Activated T-cell treated with anti-CD3 and anti-CD28 coated beads, Interleukin-2, amount 50 U/mL, for 4 hours (primary cell): ENCODE data around the gene ST3GAL3. TPM values are rescaled to one million over a fixed set of nuclear protein-coding genes. Genes with fewer than 3 reads are reported as not detected.

Experiments used
- ATAC-seq, 2 donors: fragments of 200-7000 bp; cut with Tn5 transposase; one replicate each; pipeline ENCODE4 v1.10.0; 2021
- DNase-seq: peaks from one replicate; pipeline ENCODE4 v3.0.0-alpha.2; 2020
- H3K27me3 Mint-ChIP-seq: one replicate; pipeline ENCODE4 v1.8.0; 2021; ENCODE audit warnings: low read depth, mixed read lengths
- H3K36me3 Mint-ChIP-seq: one replicate; pipeline ENCODE4 v1.8.0; 2022; ENCODE audit warnings: mixed read lengths; ENCODE audit not compliant: insufficient read depth
- H3K4me1 Mint-ChIP-seq: one replicate; pipeline ENCODE4 v1.8.0; 2021; ENCODE audit warnings: low read depth, mixed read lengths
- H3K4me3 Mint-ChIP-seq: one replicate; pipeline ENCODE4 v1.8.0; 2021; ENCODE audit warnings: mild to moderate bottlenecking, moderate library complexity, mixed read lengths
- H3K9me3 Mint-ChIP-seq: one replicate; pipeline ENCODE4 v1.8.0; 2021; ENCODE audit warnings: mixed read lengths
- total RNA-seq, 3 donors: library from RNA; stranded (reverse); gene quantifications; one replicate each; pipeline ENCODE4 v1.2.1, GENCODE V29; 2021

Gene ST3GAL3
- total RNA-seq, 3 donors from 2014 or later: 5.7 to 6.6 (median 6.3) TPM

DNA sequence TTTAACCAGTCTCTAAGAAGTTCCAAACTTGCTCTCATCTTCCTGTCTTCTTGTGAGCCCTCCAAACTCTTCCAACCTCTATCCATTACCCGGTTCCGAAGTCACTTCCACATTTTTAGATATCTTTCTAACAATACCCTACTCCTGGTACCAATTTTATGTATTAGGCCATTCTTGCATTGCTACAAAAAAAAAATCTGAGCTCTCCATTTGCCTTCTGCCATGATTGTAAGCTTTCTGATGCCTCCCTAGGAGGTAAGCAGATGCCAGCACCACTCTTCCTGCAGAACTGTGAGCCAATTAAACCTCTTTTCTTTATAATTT, 134.8 kb downstream of the ST3GAL3 start:
- Mint-ChIP-seq H3K4me3 (no peak overlapping the region), H3K27me3 (no peaks in the 10 kb centered on the region), H3K4me1 (peaks cover under 1% of the 10 kb centered on the region), H3K9me3 (peaks cover 10% of the 10 kb centered on the region), H3K36me3 (peaks cover 46% of the 10 kb centered on the region)
- DNase-seq (no peak), ATAC-seq (no peak)

DNA sequence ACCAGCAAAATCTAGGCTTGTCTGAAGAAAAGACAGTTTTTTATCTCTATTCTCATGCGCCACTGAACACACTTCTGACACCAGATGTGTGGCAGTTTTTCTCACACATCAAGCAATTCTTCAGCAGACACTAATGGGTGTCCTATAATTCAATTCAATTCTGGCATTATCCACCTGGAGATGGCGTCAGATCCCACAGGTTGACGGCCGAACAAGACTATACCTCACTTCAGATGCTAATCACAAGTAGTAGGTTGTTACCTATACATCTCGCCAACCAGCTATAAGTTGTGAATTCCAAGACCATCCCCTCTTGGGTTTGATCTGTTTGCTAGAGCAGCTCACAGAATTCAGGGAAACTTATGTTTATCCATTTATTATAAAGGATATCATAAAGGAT, 136.3 kb downstream of the ST3GAL3 start:
- Mint-ChIP-seq H3K9me3 (peaks cover 10% of the 10 kb centered on the region), H3K4me3 (no peak overlapping the region), H3K4me1 (peaks cover 2% of the 10 kb centered on the region), H3K36me3 (peaks cover 41% of the 10 kb centered on the region), H3K27me3 (no peaks in the 10 kb centered on the region)
- ATAC-seq: no peak
- DNase-seq: no peak

DNA sequence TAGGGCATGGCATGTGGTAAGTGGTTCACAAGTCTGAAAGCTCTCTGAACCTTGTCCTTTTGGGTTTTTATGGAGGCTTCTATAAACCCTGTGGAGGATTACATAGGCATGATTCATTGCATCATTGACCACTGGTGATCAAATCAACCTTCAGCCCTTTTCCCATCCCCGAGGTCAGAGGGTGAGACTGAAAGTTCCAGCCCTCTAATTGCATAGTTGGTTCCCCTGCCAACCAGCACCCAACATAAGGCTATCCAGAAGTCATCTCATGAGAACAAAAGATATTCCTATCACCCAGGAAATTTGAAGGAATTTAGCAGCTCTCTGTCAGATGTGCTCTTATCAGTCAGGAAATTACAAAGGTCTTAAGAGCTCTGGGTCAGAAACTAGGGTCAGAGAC, 136.8 kb downstream of the ST3GAL3 start:
- H3K36me3 Mint-ChIP-seq: peaks cover 39% of the 10 kb centered on the region
- DNase-seq (no peak), ATAC-seq (no peak)
- no peak overlapping the region for H3K4me3 Mint-ChIP-seq
- no peaks in the 10 kb centered on the region for H3K27me3 Mint-ChIP-seq
- peaks cover 2% of the 10 kb centered on the region for H3K4me1 Mint-ChIP-seq
- peaks cover 10% of the 10 kb centered on the region for H3K9me3 Mint-ChIP-seq

DNA sequence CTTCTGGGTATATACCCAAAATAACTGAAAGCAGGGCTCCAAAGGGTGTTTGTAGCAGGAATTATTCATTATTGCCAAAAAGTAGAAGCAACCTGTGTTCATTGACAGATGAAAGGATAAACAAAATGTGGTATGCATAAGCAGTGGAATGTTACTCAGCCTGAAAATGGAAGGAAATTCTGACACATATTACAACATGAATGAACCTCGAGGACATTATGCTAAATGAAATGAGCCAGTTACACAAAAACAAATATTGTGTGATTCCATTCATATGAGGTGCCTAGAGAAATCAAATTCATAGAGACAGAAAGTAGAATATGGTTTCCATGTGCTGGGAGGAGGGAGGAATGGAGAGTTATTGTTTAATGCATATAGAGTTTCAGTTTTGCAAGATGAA, 140.0 kb downstream of the ST3GAL3 start:
- Mint-ChIP-seq H3K4me3 (no peak overlapping the region), H3K4me1 (peaks cover 2% of the 10 kb centered on the region), H3K9me3 (peaks cover 4% of the 10 kb centered on the region), H3K36me3 (peaks cover 12% of the 10 kb centered on the region), H3K27me3 (no peaks in the 10 kb centered on the region)
- DNase-seq: no peak
- ATAC-seq: no peak

DNA sequence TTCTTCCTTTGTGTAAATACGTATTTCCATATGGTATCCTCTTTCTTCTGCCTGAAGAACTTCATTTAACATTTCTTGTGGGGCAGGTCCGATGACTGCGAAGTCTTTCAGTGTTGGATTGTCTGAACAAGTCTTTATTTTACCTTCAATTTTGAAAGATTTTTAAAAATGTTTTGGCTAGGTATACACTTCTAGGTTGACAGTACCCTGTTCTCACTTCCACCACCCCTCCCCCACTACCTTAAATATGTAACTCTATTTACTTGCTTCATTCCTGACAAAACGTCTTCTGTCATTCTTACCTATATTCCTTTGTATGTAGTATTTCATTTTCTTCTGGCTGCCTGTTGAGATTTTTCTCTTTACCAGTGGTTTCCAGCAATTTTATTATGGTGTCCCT, 140.5 kb downstream of the ST3GAL3 start:
- Mint-ChIP-seq H3K4me3 (no peak overlapping the region), H3K36me3 (peaks cover 7% of the 10 kb centered on the region), H3K4me1 (peaks cover 5% of the 10 kb centered on the region), H3K27me3 (no peaks in the 10 kb centered on the region), H3K9me3 (peaks cover 2% of the 10 kb centered on the region)
- DNase-seq (no peak), ATAC-seq (no peak)

DNA sequence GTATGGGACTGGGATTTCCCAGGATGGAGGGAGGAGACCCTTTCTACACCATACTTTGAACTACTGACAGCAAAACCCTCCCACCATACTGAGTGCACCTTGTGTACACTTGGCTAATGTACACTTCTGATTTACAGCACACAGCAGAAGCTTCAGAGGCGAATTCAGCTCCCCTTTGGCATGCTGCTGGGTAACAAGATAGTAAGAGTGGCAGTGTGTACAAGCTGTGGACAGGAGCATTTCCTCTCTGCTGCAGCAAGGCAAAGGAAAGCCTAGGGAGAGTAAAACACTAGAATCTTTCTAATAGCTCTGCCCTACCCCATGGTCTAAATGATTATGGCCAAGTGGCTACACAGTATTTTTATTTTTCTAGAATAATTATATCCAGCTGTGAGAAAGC, 142.3 kb downstream of the ST3GAL3 start:
- peaks cover 6% of the 10 kb centered on the region for H3K36me3 Mint-ChIP-seq
- ATAC-seq: no peak
- no peaks in the 10 kb centered on the region for H3K9me3 Mint-ChIP-seq
- no peak overlapping the region for H3K4me3 Mint-ChIP-seq
- peaks cover 5% of the 10 kb centered on the region for H3K4me1 Mint-ChIP-seq
- H3K27me3 Mint-ChIP-seq: no peaks in the 10 kb centered on the region
- no peak for DNase-seq

DNA sequence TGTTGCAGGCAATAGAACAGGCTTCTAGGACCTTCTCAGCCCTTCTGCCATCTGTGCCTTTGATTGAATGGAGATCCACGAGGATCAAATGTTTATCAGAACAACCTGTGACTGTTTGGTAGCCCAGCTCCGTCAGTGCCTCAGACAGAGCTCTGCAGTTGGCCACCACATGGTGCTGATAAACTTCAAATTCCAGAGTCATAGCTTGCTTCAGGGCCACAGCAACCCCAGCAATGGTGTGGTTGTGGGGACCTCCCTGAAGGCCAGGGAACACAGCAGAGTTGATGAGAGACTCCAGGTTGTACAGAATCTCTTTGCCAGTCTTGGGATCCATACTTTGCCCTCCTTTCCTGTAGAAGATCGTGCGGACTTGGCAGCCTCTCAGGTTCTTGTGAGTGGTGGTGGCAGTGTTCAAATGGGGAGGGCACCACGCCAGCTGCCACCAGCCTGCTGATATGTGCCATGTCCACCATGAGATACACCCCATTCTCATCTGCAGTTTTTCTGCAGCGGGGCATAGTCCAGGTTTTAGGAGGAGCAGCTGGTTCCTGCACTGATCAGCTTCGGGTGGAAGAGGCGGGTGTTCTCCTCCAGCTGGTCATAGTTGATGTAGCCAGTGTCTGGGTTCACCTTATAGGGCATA, 143.4 kb downstream of the ST3GAL3 start:
- H3K4me3 Mint-ChIP-seq: no peak overlapping the region
- no peak for ATAC-seq
- no peaks in the 10 kb centered on the region for H3K9me3 Mint-ChIP-seq
- no peaks in the 10 kb centered on the region for H3K27me3 Mint-ChIP-seq
- peaks cover 10% of the 10 kb centered on the region for H3K36me3 Mint-ChIP-seq
- H3K4me1 Mint-ChIP-seq: peaks cover 8% of the 10 kb centered on the region
- no peak for DNase-seq

DNA sequence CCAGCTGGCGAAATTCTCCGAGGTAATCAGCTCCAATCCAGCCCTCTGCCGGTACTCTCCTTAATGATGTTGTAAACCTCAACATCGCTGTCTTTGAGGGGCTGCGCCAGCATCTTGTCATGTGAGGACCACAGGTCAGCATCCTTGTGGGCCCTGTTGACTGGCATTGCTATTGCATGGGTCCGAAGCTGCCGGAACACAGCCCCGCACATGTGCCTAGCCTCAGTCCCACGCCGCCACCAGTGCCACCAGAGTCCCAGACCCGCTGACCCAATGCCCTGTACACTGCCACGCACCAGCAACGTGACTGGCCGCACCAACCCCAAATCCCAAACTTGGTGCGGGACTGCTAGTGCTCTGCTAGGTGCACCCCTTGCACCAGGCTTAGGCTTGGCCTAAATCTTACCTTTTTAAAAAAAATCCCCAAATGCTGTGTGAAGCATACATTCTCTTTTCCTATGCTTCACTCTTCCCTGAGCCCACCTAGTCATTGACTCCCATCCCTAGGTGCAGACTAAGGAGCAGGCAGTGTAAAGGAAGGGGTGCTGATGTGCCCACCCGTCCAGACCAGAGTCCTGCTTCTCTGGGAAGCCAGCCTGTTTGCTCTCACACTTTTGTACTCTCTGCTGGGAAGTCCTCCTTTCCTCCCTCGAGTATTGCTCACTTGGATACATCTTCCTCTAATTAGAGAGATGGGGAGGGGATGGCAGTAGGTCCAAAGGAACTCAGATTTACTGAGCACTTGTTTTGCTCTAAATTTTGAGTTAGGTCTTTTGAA, 144.4 kb downstream of the ST3GAL3 start:
- DNase-seq (no peak), ATAC-seq (no peak)
- no peaks in the 10 kb centered on the region for H3K9me3 Mint-ChIP-seq
- H3K4me3 Mint-ChIP-seq: no peak overlapping the region
- no peaks in the 10 kb centered on the region for H3K27me3 Mint-ChIP-seq
- H3K4me1 Mint-ChIP-seq: peaks cover 8% of the 10 kb centered on the region
- H3K36me3 Mint-ChIP-seq: peaks cover 10% of the 10 kb centered on the region

DNA sequence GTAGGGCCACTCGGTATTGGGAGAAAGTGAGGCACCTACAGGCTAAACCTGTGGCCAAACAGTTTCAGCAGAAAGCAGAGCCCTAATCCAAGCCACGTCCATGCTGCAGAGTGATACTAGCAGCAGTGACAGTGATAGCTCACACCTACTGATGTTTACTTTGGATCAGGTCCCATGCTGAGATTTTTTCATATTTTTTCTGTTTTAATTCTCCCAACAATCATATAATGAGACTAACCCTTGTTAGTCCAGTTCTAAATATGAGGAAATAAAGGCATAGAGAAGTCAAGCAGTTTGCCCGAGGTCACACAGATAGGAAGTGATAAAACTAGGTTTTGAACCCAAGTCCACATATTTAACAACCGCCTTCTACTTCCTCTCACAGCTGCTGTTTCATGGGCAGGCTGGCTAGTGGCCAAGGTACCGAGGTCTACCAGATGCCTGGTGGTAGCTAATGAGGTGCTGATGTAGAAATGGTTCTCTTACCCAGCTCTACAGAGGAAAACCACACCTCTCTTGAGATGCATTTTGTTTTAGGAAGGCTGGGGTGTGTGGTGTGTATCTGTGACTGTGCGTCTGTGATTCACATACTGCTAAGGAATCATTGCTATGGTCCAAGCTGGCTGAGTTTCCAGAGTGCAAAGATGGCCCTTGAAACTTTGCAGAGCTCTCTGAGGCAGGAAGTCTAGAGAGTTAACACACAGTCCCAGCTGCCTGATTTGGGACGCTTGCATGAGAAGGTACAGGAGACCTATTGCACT, 146.0 kb downstream of the ST3GAL3 start:
- ATAC-seq (no peak), DNase-seq (no peak)
- H3K27me3 Mint-ChIP-seq: no peaks in the 10 kb centered on the region
- H3K9me3 Mint-ChIP-seq: no peaks in the 10 kb centered on the region
- H3K36me3 Mint-ChIP-seq: peaks cover 12% of the 10 kb centered on the region
- no peak overlapping the region for H3K4me3 Mint-ChIP-seq
- peaks cover 6% of the 10 kb centered on the region for H3K4me1 Mint-ChIP-seq

DNA sequence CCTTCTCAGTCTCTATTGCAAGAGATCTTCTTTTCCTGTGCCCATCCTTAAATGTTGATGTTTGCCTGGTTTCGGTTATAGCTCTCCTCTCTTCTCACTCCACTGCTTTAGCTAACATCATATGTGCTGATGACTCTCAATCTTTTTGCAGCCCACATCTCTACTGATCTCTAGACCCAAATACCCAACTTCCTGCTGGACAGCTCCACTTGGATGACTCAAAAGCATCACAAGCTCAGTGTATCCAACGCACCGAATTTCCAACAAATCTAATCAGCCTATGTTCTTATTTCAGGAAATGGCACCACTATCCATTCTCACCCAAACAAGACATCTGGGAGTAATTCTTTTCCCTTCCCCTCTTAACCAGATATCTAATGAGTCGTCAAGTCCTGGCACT, 147.1 kb downstream of the ST3GAL3 start:
- no peak overlapping the region for H3K4me3 Mint-ChIP-seq
- DNase-seq (no peak), ATAC-seq (no peak)
- H3K27me3 Mint-ChIP-seq: no peaks in the 10 kb centered on the region
- peaks cover 6% of the 10 kb centered on the region for H3K4me1 Mint-ChIP-seq
- H3K36me3 Mint-ChIP-seq: peaks cover 12% of the 10 kb centered on the region
- H3K9me3 Mint-ChIP-seq: no peaks in the 10 kb centered on the region

DNA sequence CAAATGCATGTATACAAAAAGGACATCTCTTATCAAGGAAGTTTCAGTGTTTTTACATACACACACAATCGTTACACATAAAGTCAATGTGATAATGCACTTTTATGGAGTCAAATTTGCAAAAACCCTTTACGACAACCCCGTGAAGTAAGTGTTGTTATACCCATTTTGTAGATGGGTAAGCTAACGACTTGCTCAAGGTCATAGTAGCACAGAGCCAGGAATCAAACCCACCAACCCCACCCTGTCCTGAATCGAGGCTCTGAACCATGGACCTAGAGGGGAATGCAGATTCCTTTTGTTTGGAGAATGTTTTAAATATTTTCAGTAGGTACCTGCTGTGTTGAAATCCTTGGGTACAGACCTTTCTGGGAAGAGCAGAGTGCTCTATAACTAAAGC, 148.9 kb downstream of the ST3GAL3 start:
- Mint-ChIP-seq H3K9me3 (no peaks in the 10 kb centered on the region), H3K4me3 (no peak overlapping the region), H3K4me1 (peaks cover 6% of the 10 kb centered on the region), H3K27me3 (no peaks in the 10 kb centered on the region), H3K36me3 (peaks cover 18% of the 10 kb centered on the region)
- ATAC-seq (no peak), DNase-seq (no peak)

DNA sequence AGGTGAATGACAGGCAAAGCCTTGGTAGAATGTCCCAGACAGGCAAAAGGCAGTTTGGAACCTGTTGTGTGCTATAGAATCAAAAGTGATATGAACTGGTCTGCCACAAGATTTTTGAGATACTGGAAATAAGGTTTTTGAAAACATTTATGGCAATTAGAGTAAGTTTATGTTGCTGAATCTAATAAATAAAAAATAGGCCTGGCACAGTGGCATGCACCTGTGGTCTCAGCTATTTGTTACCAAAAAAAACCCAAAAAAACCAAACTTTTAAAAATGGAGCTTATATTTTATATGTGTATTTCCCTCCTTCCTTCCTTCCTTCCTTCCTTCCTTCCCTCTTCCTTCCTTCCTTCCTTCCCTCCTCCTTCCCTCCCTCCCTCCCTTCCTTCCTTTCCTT, 149.8 kb downstream of the ST3GAL3 start:
- H3K4me3 Mint-ChIP-seq: no peak overlapping the region
- DNase-seq (no peak), ATAC-seq (no peak)
- H3K27me3 Mint-ChIP-seq: no peaks in the 10 kb centered on the region
- no peaks in the 10 kb centered on the region for H3K9me3 Mint-ChIP-seq
- peaks cover 19% of the 10 kb centered on the region for H3K36me3 Mint-ChIP-seq
- peaks cover 6% of the 10 kb centered on the region for H3K4me1 Mint-ChIP-seq

DNA sequence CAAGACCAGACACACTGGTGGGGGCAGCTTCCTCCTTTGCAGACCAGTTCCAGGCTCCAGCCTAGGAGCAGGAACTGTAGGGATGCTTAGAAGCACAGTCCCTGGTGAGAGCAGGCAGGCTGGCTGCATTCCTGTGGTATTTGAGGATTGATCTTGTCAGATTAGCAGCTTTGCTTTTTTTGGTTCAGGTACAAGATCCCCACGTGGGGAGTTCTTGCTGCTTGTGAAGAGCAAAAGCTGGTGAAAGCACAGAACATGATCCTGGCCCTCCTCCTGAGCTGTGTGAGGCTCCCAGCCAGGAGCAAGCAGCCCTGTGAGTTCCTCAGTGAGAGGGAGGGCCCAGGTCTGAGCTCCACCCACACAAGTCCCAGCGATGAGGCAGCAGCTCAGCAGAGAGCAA, 151.0 kb downstream of the ST3GAL3 start:
- Mint-ChIP-seq H3K4me3 (no peak overlapping the region), H3K36me3 (peaks cover 22% of the 10 kb centered on the region), H3K27me3 (no peaks in the 10 kb centered on the region), H3K9me3 (no peaks in the 10 kb centered on the region), H3K4me1 (peaks cover 3% of the 10 kb centered on the region)
- ATAC-seq (no peak), DNase-seq (no peak)

DNA sequence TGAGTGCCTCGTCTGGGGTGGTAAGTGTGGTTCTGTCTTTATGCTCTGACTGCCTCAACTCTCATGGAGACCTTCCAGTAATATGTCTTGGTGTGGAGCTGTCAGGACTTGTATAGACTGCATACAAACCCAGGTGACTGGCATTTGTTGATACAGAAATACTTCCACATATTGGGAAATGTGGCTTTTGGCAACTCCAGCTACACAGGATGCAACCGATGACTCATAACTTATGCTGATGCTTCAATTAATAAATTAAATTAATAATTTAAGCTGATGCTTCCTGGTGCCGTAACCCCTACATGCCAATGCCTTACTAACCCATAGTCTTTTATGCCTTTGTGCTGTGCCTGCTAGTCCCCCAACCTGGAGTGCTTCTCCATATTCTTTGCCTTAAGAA, 154.0 kb downstream of the ST3GAL3 start:
- Mint-ChIP-seq H3K9me3 (no peaks in the 10 kb centered on the region), H3K27me3 (no peaks in the 10 kb centered on the region), H3K4me3 (no peak overlapping the region), H3K36me3 (peaks cover 13% of the 10 kb centered on the region), H3K4me1 (peaks cover 4% of the 10 kb centered on the region)
- no peak for ATAC-seq
- DNase-seq: no peak
